Memory B cell (primary cell): Measurements from ENCODE around the gene WDR31.

Experiments
- ATAC-seq: fragments of 150-1000 bp; cut with Tn5 transposase; 2 replicates; pipeline ENCODE4 v1.10.0; 2021; ENCODE audit warnings: low read depth, mild to moderate bottlenecking, moderate library complexity
- DNase-seq, 2 donors: peaks; one replicate each; pipeline ENCODE4 v3.0.0; 2022; ENCODE audit warnings: low spot score in 2 of 2
- H3K27ac Mint-ChIP-seq: one replicate; pipeline ENCODE4 v1.8.0; 2022; ENCODE audit warnings: mild to moderate bottlenecking, moderate library complexity, mixed read lengths
- H3K27me3 Mint-ChIP-seq: one replicate; pipeline ENCODE4 v1.8.0; 2022; ENCODE audit warnings: mixed read lengths
- H3K36me3 Mint-ChIP-seq: one replicate; pipeline ENCODE4 v1.8.0; 2022; ENCODE audit warnings: mild to moderate bottlenecking, mixed read lengths
- H3K4me1 Mint-ChIP-seq: one replicate; pipeline ENCODE4 v1.8.0; 2022; ENCODE audit warnings: mixed read lengths
- H3K4me3 Mint-ChIP-seq: one replicate; pipeline ENCODE4 v1.8.0; 2022; ENCODE audit warnings: mild to moderate bottlenecking, moderate library complexity, mixed read lengths
- H3K9me3 Mint-ChIP-seq: one replicate; pipeline ENCODE4 v1.8.0; 2022; ENCODE audit warnings: mixed read lengths

Gene WDR31

DNA sequence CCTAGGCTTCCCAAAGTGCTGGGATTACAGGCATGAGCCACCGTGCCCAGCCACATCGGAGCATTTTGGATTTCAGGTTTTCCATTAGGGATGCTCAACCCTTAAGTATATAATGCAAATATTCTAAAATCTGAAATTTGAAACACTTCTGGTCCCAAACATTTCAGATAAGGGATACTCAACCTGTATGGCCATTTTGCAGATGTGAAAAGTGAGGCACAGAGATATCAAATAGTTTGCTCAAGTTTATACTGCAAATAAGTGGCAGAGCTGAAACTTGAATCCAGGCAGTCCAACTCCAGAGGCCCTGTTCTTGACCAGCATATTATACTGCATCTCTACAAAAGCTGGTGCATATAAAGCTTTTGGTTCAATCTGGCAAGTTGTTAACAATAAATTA is 2.4 kb downstream of the WDR31 start:
- ATAC-seq = no peak
- H3K36me3 Mint-ChIP-seq = no peaks in the 10 kb centered on the region
- no peak for DNase-seq
- peaks cover 10% of the 10 kb centered on the region for H3K4me1 Mint-ChIP-seq
- no peaks in the 10 kb centered on the region for H3K9me3 Mint-ChIP-seq
- no peak overlapping the region for H3K27ac Mint-ChIP-seq
- no peaks in the 10 kb centered on the region for H3K27me3 Mint-ChIP-seq
- no peak overlapping the region for H3K4me3 Mint-ChIP-seq

DNA sequence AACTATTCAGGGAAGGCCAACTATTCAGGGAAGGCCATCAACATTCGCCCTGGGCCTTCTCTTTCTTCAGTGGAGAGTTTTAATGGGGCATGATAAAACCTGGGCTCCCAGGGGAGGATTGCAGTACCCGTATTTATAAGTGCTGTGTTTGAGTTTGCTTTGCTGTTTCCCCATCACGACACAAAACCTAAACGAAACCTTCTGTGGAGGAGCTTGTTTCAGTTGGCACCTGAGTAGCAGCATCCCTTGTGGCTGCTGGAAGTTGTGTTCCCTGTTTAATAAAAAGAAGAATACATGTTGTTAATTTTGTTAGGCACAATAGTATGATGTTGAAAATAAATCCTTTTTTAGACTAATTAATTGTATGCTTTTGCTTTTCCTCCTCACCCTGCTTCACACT is 8.3 kb downstream of the WDR31 start:
- Mint-ChIP-seq H3K36me3 (no peaks in the 10 kb centered on the region), H3K4me1 (no peaks in the 10 kb centered on the region), H3K4me3 (no peak overlapping the region), H3K9me3 (no peaks in the 10 kb centered on the region), H3K27ac (no peak overlapping the region), H3K27me3 (peaks cover 2% of the 10 kb centered on the region)
- DNase-seq = no peak
- no peak for ATAC-seq

DNA sequence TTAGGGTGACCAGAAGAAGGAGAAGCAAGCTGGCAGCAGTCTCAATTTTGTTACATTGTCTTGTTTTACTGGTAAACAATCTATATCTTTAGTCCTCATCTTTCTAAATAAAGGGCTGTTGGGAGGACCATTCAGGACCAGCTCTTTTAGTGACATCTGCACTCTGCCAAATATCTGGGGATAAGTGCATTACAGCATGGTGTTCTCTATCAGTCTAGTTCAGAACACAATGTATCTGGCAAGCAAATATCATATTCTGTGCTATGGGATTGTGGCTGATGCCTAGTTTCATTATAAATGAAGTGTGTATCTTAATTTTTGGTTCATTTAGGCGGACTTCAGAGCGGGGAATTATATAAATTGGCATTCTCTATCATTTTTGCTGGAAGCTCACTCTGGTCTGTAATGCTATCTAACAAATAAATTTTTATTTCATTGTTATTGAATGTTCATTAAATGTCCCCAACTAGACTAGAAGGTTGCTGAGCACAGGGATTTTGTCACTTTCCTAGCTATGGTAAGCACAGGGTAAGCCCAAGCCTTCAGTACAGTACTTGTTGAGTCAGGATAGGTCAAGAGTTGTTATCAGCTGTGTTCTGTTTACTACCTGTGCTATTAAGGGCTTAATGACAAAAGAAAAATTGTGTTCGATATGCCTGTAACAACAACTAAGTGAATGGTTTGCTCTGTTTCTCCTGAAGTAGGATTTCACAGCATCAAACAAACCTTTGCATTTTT is 11.9 kb downstream of the WDR31 start:
- Mint-ChIP-seq H3K36me3 (no peaks in the 10 kb centered on the region), H3K27me3 (peaks cover 2% of the 10 kb centered on the region), H3K4me1 (no peaks in the 10 kb centered on the region), H3K9me3 (no peaks in the 10 kb centered on the region), H3K4me3 (no peak overlapping the region), H3K27ac (no peak overlapping the region)
- no peak for ATAC-seq
- DNase-seq = no peak

DNA sequence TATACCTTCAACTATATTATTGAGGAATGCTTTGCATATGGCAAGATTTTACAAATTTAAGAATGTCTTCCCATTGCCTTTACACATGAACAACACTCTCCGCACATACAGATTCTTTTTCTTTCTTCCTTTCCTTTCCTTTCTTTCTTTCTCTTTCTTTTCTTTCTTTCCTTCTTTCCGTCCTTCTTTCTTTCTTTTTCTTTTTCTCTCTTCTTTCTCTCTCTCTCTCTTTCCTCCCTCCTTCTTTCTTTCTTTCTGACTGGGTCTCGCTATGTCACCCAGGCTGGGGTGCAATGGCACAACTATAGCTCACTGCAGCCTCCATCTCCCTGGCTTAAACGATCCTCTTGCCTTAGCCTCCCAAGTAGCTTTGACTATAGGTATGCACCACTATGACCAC is 13.8 kb downstream of the WDR31 start:
- Mint-ChIP-seq H3K36me3 (no peaks in the 10 kb centered on the region), H3K4me1 (no peaks in the 10 kb centered on the region), H3K4me3 (no peak overlapping the region), H3K27ac (no peak overlapping the region), H3K27me3 (peaks cover 2% of the 10 kb centered on the region), H3K9me3 (no peaks in the 10 kb centered on the region)
- DNase-seq (no peak), ATAC-seq (no peak)

DNA sequence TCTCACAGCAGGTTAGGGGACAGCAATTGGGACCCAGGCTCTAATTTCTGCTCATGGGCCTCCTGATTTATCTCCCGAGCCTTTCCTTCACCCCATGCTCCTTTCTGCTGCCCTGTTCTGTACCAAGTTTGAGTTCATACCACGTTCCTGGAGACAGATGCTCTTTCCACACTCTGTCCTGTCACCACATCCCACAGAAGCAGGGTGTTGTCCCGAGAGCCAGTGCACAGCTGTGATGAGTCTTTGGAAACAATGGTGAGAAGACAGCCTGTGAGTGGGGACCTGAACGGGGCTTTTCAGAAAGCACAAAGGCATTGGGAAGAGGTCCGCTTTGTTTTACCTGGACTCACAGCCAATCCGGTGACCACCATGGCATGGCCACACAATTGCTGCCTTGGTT is 17.4 kb downstream of the WDR31 start:
- Mint-ChIP-seq H3K27ac (no peak overlapping the region), H3K4me3 (no peak overlapping the region), H3K4me1 (no peaks in the 10 kb centered on the region), H3K9me3 (no peaks in the 10 kb centered on the region), H3K36me3 (no peaks in the 10 kb centered on the region), H3K27me3 (peaks cover 2% of the 10 kb centered on the region)
- ATAC-seq (no peak), DNase-seq (no peak)

DNA sequence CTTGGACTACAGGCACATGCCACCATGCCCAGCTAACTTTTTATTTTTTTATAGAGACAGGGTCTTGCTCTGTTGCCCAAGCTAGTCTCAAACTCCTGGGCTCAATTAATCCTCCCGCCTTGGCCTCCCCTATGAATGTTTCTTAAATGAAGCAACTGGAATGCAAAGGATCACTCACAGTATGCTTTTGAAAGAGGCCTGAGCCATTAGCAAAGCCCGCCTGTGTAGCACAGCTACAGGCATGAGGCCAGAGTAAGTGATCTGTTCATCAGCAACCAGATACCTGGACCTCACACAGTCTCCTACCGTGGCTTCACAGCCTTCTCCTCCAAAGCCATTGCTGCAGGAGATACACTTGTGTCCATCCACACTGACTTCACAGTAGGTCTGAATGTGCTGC is 20.0 kb downstream of the WDR31 start:
- H3K9me3 Mint-ChIP-seq = no peaks in the 10 kb centered on the region
- H3K4me1 Mint-ChIP-seq = no peaks in the 10 kb centered on the region
- ATAC-seq (no peak), DNase-seq (no peak)
- H3K27me3 Mint-ChIP-seq = peaks cover 3% of the 10 kb centered on the region
- H3K36me3 Mint-ChIP-seq = no peaks in the 10 kb centered on the region
- H3K27ac Mint-ChIP-seq = no peak overlapping the region
- no peak overlapping the region for H3K4me3 Mint-ChIP-seq

DNA sequence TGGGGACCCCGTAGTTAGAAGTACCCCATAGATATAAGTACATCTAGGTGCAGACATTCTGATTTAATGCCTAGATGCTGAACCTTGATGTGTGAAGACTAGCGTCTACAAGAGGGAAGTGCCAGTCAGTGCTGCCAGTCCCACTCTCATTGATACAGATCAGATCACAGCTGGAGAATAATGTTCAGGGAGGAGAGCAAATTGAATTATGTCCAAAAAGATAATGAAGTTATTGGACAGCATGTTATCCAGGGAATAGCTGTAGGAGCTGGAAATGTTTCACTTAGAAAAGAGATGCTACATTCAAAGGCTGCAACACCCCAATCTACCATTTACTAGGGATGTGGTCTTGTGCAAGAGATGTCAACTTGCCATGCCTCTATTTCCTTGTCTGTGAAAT is 21.0 kb downstream of the WDR31 start:
- ATAC-seq = no peak
- H3K27me3 Mint-ChIP-seq = peaks cover 4% of the 10 kb centered on the region
- no peak overlapping the region for H3K4me3 Mint-ChIP-seq
- H3K36me3 Mint-ChIP-seq = no peaks in the 10 kb centered on the region
- no peaks in the 10 kb centered on the region for H3K4me1 Mint-ChIP-seq
- no peaks in the 10 kb centered on the region for H3K9me3 Mint-ChIP-seq
- no peak for DNase-seq
- H3K27ac Mint-ChIP-seq = peak overlapping the region; percentile 26

DNA sequence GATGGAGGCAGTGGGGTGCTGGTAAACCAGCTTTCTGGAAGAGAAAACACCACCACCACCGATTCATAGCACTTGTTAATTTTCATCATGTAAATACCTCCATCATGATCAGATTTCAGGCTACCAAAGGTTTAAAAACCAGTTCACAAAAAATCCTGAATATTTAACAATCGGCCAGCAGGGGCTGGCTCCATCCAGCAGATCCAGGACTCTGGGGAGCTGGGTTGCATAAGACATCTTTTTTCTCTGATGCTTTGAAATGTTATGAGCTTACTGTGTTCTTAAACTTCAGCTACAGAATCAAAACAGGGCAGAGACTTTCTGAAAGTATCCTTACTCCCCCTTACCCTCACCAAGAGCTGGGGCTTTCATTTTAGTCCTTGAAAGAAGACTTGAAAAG is 22.3 kb downstream of the WDR31 start:
- H3K9me3 Mint-ChIP-seq = no peaks in the 10 kb centered on the region
- H3K27ac Mint-ChIP-seq = no peak overlapping the region
- peaks cover 4% of the 10 kb centered on the region for H3K27me3 Mint-ChIP-seq

DNA sequence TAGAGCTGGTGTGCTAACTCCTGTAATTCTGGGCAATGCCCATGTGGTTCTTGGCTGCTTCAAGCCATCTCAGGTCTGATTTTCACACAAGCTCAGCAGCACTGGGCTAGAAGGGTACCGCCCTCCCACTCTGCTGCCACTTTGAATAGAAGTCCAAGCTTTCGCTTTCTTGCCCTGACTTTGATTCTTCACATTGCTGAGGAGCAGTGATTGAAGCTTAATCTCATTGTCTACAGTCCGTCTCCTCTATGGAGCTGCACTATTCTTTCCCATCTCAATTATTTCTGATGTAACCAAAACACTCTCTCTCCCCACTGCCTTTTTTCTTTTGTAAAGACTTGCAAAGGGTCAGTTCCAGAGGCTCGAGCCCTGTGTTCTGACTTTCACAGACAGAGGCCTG is 24.0 kb downstream of the WDR31 start:
- ATAC-seq = no peak
- no peaks in the 10 kb centered on the region for H3K36me3 Mint-ChIP-seq
- no peak overlapping the region for H3K27ac Mint-ChIP-seq
- no peaks in the 10 kb centered on the region for H3K4me1 Mint-ChIP-seq
- H3K27me3 Mint-ChIP-seq = peaks cover 4% of the 10 kb centered on the region
- DNase-seq = no peak
- H3K4me3 Mint-ChIP-seq = no peak overlapping the region
- no peaks in the 10 kb centered on the region for H3K9me3 Mint-ChIP-seq

More for the DNA sequence above, 22.3 kb downstream of the WDR31 start:
- ATAC-seq (no peak), DNase-seq (no peak)
- Mint-ChIP-seq H3K4me3 (no peak overlapping the region), H3K4me1 (no peaks in the 10 kb centered on the region), H3K36me3 (no peaks in the 10 kb centered on the region)

DNA sequence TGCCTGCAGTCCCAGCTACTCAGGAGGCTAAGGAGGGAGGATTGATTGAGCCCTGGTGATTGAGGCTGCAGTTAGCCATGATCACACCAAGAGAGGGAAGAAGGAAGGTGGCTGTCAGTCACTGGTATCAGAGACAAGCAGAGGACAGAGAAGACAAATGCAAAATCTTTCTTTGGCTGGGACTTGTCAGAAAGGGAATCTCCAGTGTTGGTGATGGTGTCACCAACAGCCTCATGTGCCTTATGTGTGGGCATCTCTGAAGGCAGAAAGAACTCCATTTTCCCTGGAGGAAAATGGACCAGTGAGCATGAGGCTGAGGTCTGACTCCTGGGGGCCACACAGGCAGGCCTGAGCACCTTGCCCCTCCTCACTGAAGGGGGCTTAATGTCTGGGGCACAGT is 24.8 kb downstream of the WDR31 start:
- Mint-ChIP-seq H3K4me1 (no peaks in the 10 kb centered on the region), H3K36me3 (no peaks in the 10 kb centered on the region), H3K27me3 (peaks cover 4% of the 10 kb centered on the region), H3K9me3 (no peaks in the 10 kb centered on the region), H3K4me3 (no peak overlapping the region), H3K27ac (no peak overlapping the region)
- ATAC-seq = no peak
- no peak for DNase-seq

DNA sequence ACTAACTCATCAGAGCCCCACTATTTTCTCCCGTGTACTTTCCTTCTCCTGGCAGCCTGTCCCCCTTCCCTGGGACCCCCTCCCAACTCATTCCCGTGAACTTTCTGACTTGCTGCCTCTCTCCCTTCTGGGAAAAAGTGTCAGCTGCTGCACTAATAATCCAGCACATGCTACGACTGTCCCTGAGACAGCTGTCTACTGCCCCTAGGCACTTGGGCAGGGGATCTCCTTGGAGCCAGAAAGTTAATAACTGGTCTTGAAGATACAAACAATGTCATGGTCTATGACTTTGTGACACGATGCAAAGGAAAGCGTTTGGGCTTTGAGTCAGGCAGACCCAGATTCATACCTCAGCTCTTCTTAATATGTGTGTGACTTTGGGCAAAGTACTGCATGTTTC is 26.8 kb downstream of the WDR31 start:
- Mint-ChIP-seq H3K4me1 (no peaks in the 10 kb centered on the region), H3K4me3 (no peak overlapping the region), H3K27me3 (peaks cover 2% of the 10 kb centered on the region), H3K9me3 (no peaks in the 10 kb centered on the region), H3K36me3 (no peaks in the 10 kb centered on the region), H3K27ac (no peak overlapping the region)
- DNase-seq (no peak), ATAC-seq (no peak)

DNA sequence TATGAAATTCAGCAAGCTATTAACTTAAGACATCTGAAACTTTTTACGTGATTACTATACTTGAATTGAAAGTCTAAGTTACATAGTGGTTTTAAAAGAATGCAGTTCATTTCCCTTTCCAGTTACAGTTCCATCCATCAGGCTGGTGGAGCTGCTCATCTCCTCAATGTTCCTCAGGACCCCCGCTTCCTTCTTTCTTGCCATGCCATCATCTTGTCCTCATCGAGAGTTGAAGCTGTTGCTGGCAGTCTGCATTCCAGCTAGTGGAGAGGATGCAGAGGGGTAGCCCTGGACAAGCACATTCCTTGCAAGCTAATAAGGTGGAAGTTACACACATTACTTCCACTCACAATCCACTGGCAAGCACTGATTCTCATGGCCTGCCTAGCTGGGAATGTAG is 28.1 kb downstream of the WDR31 start:
- no peak for ATAC-seq
- DNase-seq = no peak
- Mint-ChIP-seq H3K4me1 (no peaks in the 10 kb centered on the region), H3K27ac (no peak overlapping the region), H3K36me3 (no peaks in the 10 kb centered on the region), H3K9me3 (no peaks in the 10 kb centered on the region), H3K4me3 (no peak overlapping the region), H3K27me3 (peaks cover 3% of the 10 kb centered on the region)

DNA sequence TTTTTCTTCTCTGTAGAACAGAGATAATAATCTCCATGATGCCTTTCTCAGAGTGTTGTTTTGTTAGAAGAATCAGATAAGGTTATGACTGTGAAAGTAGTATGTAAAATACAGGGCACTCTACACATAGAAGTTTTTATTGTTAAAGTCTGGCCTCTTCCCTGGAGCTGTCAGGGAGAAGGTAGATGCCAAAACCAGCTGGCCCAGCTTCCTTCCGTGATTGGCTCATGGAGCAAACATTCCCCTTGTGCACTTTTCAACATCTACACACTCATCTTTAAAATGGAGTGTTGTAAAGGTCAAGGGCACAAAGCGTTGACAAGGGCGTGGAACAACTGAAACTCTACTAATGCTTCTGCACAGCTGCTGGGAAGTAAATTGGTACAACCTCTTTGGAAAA is 29.5 kb downstream of the WDR31 start:
- H3K27ac Mint-ChIP-seq = no peak overlapping the region
- H3K27me3 Mint-ChIP-seq = peaks cover 4% of the 10 kb centered on the region
- no peaks in the 10 kb centered on the region for H3K36me3 Mint-ChIP-seq
- H3K4me3 Mint-ChIP-seq = no peak overlapping the region
- ATAC-seq (no peak), DNase-seq (no peak)
- H3K4me1 Mint-ChIP-seq = no peaks in the 10 kb centered on the region
- no peaks in the 10 kb centered on the region for H3K9me3 Mint-ChIP-seq

DNA sequence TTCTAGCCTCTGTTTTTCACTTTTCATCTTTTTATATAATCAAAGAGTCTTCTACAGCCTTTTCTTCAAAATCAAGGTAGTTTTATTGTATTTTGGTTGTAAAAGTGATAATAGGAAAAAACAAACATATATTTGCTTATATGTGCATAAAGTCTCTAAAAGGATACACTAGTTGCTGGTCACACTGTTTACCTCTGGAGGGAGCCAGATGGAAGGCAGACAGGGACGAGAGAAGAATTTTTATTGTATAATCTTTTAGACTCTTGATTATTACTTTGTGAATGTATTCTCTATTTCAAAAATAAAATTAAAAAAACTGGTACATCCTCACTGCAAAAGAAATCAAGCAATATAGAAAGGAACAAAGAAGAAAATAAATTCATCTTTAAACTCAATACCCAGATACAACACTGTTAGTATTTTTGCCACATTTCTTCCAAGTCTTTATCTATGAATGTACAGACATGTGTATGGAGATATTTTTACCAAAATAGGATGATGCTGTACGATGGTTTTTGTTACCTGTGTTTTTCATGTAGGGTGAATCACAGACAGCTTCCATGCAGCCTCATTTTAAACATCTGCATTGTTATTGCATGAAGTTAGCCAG is 30.8 kb downstream of the WDR31 start:
- ATAC-seq (peak; percentile 53), DNase-seq (peak in 1 of 2 donors; percentile 5)
- H3K9me3 Mint-ChIP-seq = no peaks in the 10 kb centered on the region
- peaks cover 7% of the 10 kb centered on the region for H3K27me3 Mint-ChIP-seq
- H3K4me1 Mint-ChIP-seq = no peaks in the 10 kb centered on the region
- H3K27ac Mint-ChIP-seq = no peak overlapping the region
- no peak overlapping the region for H3K4me3 Mint-ChIP-seq
- no peaks in the 10 kb centered on the region for H3K36me3 Mint-ChIP-seq

DNA sequence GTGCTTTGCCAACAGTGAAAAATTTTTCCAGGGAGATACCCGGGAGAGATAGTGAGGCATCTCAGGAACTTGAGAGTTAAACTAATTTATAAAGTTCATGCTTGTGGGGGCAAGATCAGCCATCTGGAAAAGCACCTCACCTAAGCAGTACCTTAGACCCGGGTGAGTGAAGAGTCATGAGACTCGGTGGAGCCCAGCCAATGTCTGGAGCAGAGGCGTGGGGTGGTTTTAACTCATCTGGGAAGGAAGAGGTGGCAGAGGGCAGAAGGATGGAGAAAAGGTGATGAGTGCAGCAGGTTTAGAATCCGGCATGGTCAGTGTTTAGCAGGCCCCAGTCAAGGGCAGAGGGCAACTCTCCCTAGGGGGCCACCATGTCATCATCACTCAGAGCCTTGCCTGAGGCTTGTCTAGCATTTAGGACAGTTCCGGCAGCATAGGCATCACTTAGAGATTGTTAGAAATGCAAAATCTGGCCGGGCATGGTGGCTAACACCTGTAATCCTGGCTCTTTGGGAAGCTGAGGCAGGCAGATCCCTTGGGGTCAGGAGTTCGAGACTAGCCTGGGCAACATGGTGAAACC is 32.6 kb downstream of the WDR31 start:
- Mint-ChIP-seq H3K36me3 (no peaks in the 10 kb centered on the region), H3K4me1 (peaks cover 4% of the 10 kb centered on the region), H3K4me3 (no peak overlapping the region), H3K9me3 (no peaks in the 10 kb centered on the region), H3K27ac (no peak overlapping the region), H3K27me3 (peaks cover 10% of the 10 kb centered on the region)
- no peak for ATAC-seq
- DNase-seq = no peak
